ENCODE results near the gene HOXC4. TPM values are rescaled to one million over a fixed set of nuclear protein-coding genes. Genes with fewer than 3 reads are reported as not detected.

Gene HOXC4
- total and polyA plus RNA-seq, 10 of the 15 experiments (the other 5 are each of a cell fraction or from before 2014, with no cell fraction given): 1.0 to 11.4 (median 4.2) TPM

GRCh38 chr12:54074308-54074707, 20.7 kb downstream of the HOXC4 start:
- TF ChIP-seq BCL3 (IDR thresholded peaks at IDR 0.05; ENCODE audit: borderline replicate concordance, insufficient read depth, low read depth, low read length, poor library complexity, severe bottlenecking) (no peak), ZZZ3 (IDR thresholded peaks at IDR 0.05; ENCODE audit: control insufficient read depth, insufficient read length, low read depth) (no peak), ZBTB33 (IDR thresholded peaks at IDR 0.05) (no peak), RAD21 (IDR thresholded peaks at IDR 0.05; ENCODE audit: insufficient read depth, low read depth, low read length) (no peak), YY1 (IDR thresholded peaks at IDR 0.05; ENCODE audit: low read depth, low read length) (no peak), CEBPB (IDR thresholded peaks at IDR 0.05; ENCODE audit: borderline replicate concordance in 1 of 2, low read depth in 2 of 2, low read length in 2 of 2) (no peak), LARP7 (IDR thresholded peaks at IDR 0.05) (no peak), SP1 (IDR thresholded peaks at IDR 0.05; ENCODE audit: low read depth, low read length) (no peak), ZNF274 (IDR thresholded peaks at IDR 0.05; ENCODE audit: insufficient read depth, insufficient read length) (no peak), NKRF (conservative IDR thresholded peaks at IDR 0.05) (no peak), FOXK2 (IDR thresholded peaks at IDR 0.05) (no peak), POLR2AphosphoS2 (IDR thresholded peaks at IDR 0.05; ENCODE audit: low read depth, low read length) (no peak), WRNIP1 (IDR thresholded peaks at IDR 0.05; ENCODE audit: borderline replicate concordance, low read depth, low read length) (no peak), ATF3 (IDR thresholded peaks at IDR 0.05; ENCODE audit: borderline replicate concordance, extremely low read depth, low read depth, low read length) (no peak), SREBF2 (IDR thresholded peaks at IDR 0.05; ENCODE audit: low read length) (no peak), IKZF2 (IDR thresholded peaks at IDR 0.05) (no peak), NFXL1 (IDR thresholded peaks at IDR 0.05; ENCODE audit: borderline replicate concordance) (no peak), CREB1 (IDR thresholded peaks at IDR 0.05; ENCODE audit: low read depth) (no peak), NFYB (IDR thresholded peaks at IDR 0.05; ENCODE audit: insufficient read depth, low read depth, low read length) (no peak)
- intact Hi-C loops (cut with micrococcal nuclease; ENCODE audit: unreplicated experiment) (no loop called here), in situ Hi-C loops (cut with MboI) (no loop called here)
- no TSS peak for BruUV-seq (replicated peaks)
- ChIA-PET POLR2A (no interaction called here), SMC1A (ENCODE audit: uncharacterized antibody, unreplicated experiment) (no interaction called here), CTCF (interaction anchor here (1.1 kb wide), 1 partner anchor 131 kb away, joined by 4 read pairs; no protein-coding TSS in a partner anchor), RAD21 (ENCODE audit: unreplicated experiment) (no interaction called here)
- H3K4me2 ChIP-seq (ENCODE audit: control insufficient read depth, insufficient read depth): no peak overlapping the region
- no peak overlapping the region for H2AFZ ChIP-seq (ENCODE audit: control insufficient read depth, low read depth, low read length)
- H3K36me3 ChIP-seq (ENCODE audit: control insufficient read depth in 2 of 2, insufficient read depth in 2 of 2, low read length in 1 of 2): no peaks in the 10 kb centered on the region
- H4K20me1 ChIP-seq (ENCODE audit: control insufficient read depth, insufficient read depth): no peaks in the 10 kb centered on the region
- ATAC-seq (no peak), DNase-seq (ENCODE audit: low read depth, low spot score) (no peak), FAIRE-seq (no peak)
- WGBS (ENCODE audit: insufficient coverage, insufficient replicate concordance, low lambda C conversion rate, missing lambda C conversion rate): 56% methylated on average over 6 of the region's 6 CpGs
- no peaks in the 10 kb centered on the region for H3K9me3 ChIP-seq (replicated peaks; ENCODE audit: control insufficient read depth, insufficient read depth, low read length)
- no peak overlapping the region for H3K27ac ChIP-seq (ENCODE audit: control insufficient read depth, insufficient read depth)
- no peaks in the 10 kb centered on the region for H3K27me3 ChIP-seq (replicated peaks in 1 of 2; ENCODE audit: control insufficient read depth in 2 of 2, insufficient read depth in 2 of 2, low read length in 1 of 2)
- H3K4me3 ChIP-seq: no peak overlapping the region
- H3K4me1 ChIP-seq (ENCODE audit: control insufficient read depth, insufficient read depth, low read length): no peaks in the 10 kb centered on the region
- H3K79me2 ChIP-seq (ENCODE audit: control insufficient read depth, insufficient read depth, low read length): no peaks in the 10 kb centered on the region
- no peak overlapping the region for H3K9ac ChIP-seq (ENCODE audit: control insufficient read depth, insufficient read depth, low read length)

All from GM12878 (cell line).